AG04450 (cell line): ENCODE data around the gene IRAK1. TPM values are rescaled to one million over a fixed set of nuclear protein-coding genes. Genes with fewer than 3 reads are reported as not detected.

Source experiments
- CTCF ChIA-PET: fragments of 300-600, 350-600 bp; formaldehyde crosslinking; extraction: SDS; loops from one replicate; lab custom pipeline; 2022; ENCODE audit warnings: antibody characterized with exemption, inconsistent platforms; lab: Charles Lee
- POLR2A ChIA-PET: fragments of 350-600 bp; formaldehyde crosslinking; extraction: SDS; loops from one replicate; lab custom pipeline; 2021; ENCODE audit warnings: antibody characterized with exemption, inconsistent platforms; lab: Yijun Ruan, JAX
- DNase-seq: peaks from one replicate; pipeline ENCODE4 v3.0.0-alpha.2; 2011; ENCODE audit warnings: low read depth, low spot score
- H3K27ac ChIP-seq: one replicate; pipeline ENCODE4 v1.5.1; 2012; ENCODE audit warnings: low read depth, low read length, control low read depth
- H3K27me3 ChIP-seq: one replicate; pipeline ENCODE4 v1.6.0; 2012; ENCODE audit warnings: low read length; ENCODE audit not compliant: control insufficient read depth, insufficient read depth
- H3K4me3 ChIP-seq: 2 replicates; pipeline ENCODE4 v1.5.1; 2011; ENCODE audit warnings: mild to moderate bottlenecking, low read depth, low read length, control low read depth
- H3K9me3 ChIP-seq: 2 replicates; pipeline ENCODE4 v1.5.1; 2012; ENCODE audit warnings: low read length; ENCODE audit not compliant: control insufficient read depth, insufficient read depth
- polyA plus RNA-seq: library from polyadenylated mRNA; depleted of rRNA; stranded (reverse); fragments of >200 nt; gene quantifications from 2 replicates; pipeline ENCODE4 v1.2.3, GENCODE V29; 2011
- TF ChIP-seq, protein P1 (sequence below): IDR thresholded peaks from 2 replicates; pipeline ENCODE4 v1.5.1; 2011; ENCODE audit warnings: low read depth, low read length, control low read depth, inconsistent platforms

Gene IRAK1
- polyA plus RNA-seq, 1 experiment = 31.6 TPM

DNA sequence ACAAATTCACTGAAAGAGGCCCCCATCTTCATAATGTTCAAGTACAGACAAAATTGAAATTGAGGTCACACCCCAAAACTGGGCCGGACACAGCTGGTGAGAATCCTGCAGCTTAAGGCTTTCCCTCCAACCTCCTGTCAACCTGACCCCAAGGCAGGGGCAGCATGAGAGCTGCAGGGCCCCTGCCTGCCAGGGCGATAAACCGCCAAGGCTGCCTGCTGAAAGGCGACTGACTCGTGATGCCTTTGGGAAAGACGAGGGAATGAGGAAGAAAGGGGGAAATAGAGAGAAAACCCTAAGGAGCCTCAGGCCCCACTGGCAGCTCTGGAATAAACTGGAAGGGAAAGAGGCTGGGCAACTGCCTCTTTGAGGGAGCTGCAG, 7.3 kb upstream of the IRAK1 start:
- POLR2A ChIA-PET = no interaction called here
- Histone ChIP-seq H3K27ac (no peak overlapping the region), H3K4me3 (no peak overlapping the region), H3K9me3 (no peaks in the 10 kb centered on the region), H3K27me3 (no peaks in the 10 kb centered on the region)
- DNase-seq = no peak
- CTCF ChIA-PET = no interaction called here
- TF ChIP-seq, protein P1, sequence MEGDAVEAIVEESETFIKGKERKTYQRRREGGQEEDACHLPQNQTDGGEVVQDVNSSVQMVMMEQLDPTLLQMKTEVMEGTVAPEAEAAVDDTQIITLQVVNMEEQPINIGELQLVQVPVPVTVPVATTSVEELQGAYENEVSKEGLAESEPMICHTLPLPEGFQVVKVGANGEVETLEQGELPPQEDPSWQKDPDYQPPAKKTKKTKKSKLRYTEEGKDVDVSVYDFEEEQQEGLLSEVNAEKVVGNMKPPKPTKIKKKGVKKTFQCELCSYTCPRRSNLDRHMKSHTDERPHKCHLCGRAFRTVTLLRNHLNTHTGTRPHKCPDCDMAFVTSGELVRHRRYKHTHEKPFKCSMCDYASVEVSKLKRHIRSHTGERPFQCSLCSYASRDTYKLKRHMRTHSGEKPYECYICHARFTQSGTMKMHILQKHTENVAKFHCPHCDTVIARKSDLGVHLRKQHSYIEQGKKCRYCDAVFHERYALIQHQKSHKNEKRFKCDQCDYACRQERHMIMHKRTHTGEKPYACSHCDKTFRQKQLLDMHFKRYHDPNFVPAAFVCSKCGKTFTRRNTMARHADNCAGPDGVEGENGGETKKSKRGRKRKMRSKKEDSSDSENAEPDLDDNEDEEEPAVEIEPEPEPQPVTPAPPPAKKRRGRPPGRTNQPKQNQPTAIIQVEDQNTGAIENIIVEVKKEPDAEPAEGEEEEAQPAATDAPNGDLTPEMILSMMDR = no peak

DNA sequence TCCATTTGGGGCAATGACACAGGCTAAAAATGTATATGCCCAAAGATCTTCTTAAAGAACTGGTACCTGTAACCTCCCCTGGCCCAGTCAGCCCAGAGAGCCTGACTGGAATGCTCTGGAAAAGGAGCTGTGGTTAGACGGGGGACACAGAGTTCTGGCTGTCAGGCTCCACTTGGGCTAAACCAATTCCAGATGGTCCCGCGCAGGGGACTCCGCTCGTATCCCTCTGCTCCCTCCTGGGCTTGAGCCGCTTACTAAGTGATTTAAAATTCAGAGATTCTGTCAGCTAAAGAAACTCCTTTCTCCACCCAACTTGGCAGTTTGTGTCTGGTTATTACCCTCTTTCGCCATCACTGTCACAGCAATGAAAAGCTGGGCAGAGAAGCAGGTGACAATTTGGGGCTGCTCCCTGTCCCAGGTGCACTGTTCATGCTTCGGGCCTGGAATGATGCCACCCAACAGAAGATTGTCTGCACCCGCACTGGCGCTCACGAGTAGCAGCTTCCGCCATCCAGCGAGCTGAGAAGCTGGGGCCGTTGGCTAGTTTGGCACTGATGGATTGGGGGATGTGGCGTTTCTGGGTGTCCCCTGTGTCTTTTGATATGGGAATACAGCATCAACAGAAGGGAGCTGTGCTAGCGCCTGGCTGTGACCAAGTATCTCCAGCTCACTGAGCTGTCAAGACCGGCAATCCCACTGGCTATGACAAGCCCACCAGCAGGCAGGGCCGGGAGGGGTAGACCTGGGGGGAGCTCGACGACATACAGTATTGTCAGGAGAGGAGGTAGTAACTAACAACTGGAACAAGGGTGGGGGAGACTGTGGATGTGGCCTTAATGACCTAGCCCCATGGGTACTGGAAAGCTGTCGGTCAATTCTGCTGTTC, 6.7 kb upstream of the IRAK1 start:
- Histone ChIP-seq H3K9me3 (no peaks in the 10 kb centered on the region), H3K27ac (no peak overlapping the region), H3K4me3 (no peak overlapping the region), H3K27me3 (no peaks in the 10 kb centered on the region)
- DNase-seq = no peak
- POLR2A ChIA-PET = no interaction called here
- TF ChIP-seq, protein P1 = no peak
- CTCF ChIA-PET = no interaction called here

DNA sequence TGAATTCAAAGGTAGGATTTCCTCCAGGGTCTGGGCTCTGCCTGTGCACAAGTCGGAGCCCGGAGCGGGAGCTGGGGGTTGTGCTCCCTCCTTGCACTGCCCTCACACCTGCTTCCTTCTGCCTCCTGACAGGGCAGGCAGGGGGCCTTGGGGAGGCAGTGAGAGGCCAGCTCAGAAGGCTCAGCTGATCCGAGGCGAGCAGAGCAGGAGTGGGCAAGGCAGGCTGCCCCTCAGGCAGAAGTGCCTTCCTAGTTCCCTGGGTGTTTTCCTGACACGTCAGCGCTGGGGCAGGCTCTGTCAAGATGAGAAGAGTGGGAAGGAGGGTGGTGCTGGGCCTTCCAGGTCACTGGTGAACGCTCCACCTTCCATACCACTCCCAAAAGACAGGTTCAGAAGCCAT, 5.5 kb upstream of the IRAK1 start:
- Histone ChIP-seq H3K9me3 (no peaks in the 10 kb centered on the region), H3K27me3 (no peaks in the 10 kb centered on the region), H3K27ac (no peak overlapping the region), H3K4me3 (no peak overlapping the region)
- ChIA-PET POLR2A (no interaction called here), CTCF (no interaction called here)
- TF ChIP-seq, protein P1 = no peak
- DNase-seq = no peak

DNA sequence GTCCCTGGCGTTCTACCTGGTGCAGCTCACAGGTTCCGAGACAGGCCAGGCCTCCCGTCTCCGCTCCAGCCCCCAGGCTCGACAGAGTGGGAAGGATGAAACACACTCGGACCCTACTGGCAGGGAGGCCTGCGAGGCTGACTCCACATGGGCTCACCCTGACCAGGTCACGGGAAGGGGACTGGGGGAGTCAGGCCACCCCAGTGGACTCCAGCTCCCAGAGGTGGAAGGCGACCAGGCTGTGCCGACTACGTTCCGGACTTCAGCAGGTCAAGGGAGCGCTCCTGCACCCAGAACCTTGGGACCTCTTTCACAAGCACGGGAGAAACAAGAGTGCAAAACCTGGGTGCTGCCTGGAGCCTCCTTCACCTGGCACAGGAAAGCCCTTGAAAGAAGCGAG, 4.6 kb upstream of the IRAK1 start:
- no peak overlapping the region for H3K27ac ChIP-seq
- CTCF ChIA-PET = no interaction called here
- POLR2A ChIA-PET = no interaction called here
- TF ChIP-seq, protein P1 = no peak
- H3K27me3 ChIP-seq = no peaks in the 10 kb centered on the region
- no peak for DNase-seq
- no peak overlapping the region for H3K4me3 ChIP-seq
- H3K9me3 ChIP-seq = no peaks in the 10 kb centered on the region

DNA sequence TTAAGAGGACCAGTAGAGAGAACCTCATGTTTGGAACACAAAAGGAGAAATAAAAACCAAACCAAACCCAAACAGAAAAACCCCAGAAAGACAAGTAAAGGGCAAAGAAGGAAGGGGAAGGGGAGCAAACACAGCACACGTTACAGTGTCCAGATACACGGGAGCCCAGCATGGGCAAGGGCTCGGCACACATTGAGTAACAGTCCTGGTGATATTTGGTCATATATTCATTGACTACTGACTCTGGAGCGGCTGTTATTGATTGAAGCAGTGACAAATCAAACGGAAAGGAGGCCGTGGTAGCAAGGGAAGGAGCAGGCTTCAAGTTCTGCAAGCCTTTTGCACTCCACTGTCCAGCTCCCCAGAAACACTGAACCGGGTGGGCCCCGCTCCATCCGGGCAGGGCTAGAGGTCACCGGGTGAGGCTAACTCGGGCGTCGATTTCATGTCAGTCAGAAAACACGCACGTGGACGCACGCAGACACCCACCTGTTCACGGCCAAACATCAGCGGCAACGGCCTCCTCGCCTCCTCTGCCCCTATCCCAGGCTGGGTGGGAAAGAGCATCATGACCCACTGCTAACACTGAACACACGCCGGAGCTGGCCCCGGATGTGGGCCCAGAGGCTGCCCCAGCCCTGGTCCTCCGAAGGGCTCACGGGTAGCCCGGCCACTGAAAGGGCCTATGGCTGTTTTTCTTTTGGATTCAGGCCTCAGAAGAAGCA, 3.7 kb upstream of the IRAK1 start:
- peak overlapping the region; percentile 31 for H3K27ac ChIP-seq
- TF ChIP-seq, protein P1 = no peak
- ChIA-PET CTCF (no interaction called here), POLR2A (no interaction called here)
- no peaks in the 10 kb centered on the region for H3K27me3 ChIP-seq
- no peaks in the 10 kb centered on the region for H3K9me3 ChIP-seq
- no peak for DNase-seq
- no peak overlapping the region for H3K4me3 ChIP-seq
